Measurements from ENCODE around the gene LRRC49.

LRRC49 gene

DNA sequence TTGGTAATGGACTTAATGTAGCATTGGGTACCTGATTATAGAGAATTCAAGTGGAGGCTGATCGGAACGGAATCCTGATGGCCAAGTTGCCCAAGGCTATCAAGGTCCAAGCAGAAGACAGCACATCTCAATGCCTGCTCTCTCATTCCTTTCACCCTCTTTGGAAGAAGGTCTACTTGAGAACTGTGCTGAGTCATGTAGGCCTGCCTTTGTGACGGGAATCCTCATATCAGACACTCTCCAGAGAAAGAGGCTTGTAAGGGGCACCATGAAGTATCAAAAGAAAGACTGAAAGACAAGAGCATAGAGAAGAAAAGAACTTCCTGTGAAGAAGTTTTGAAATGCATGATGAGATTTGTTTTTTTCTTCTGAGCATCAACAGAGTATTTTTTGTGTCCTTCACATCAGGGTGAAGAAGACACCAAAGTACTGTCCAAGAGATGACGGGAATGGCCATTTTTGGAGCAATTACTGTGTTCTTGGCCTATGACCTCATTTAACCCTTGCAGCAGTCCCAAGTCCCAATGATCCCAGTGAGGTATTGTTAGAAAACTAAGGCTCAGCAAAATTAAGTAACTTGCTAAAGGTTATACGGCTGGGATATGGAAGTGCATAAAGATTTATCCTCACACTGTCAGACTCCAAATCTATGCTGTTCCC, 25.5 kb upstream of the LRRC49 start:
- no peaks in the 10 kb centered on the region for H3K27me3 ChIP-seq (ENCODE audit: insufficient read depth, low read length, poor library complexity, severe bottlenecking)
- peaks cover 16% of the 10 kb centered on the region for H3K4me1 ChIP-seq (ENCODE audit: insufficient read depth, low read length, poor library complexity, severe bottlenecking)
- no peaks in the 10 kb centered on the region for H3F3A ChIP-seq (ENCODE audit: low read depth)

DNA sequence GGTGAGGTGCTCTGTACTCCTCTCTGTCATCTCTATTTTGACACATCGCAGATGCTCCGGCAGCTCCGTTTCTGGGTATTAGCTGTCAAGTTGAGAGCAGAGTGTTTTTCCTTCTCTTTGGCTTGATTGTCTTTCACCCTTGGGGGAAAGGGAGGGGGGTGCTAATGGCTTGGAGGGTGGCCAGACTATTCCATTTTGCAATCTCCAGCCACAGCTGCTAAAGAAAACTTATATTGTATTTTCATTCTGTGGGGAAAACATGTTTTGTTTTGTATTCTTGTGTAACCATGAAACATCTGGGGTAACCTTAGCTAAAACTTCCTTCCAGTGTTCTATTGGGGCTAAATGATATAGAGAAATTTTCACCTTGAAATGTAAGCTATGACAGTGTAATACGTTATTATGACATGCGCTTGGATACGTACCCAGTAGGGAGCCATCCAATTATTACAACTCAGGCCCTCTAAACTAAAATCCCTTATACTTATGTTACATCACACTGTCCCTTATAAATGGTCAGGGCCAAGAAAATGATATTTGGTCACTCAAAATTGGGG, 24.6 kb upstream of the LRRC49 start:
- Histone ChIP-seq H3K79me2 (ENCODE audit: insufficient read depth, low read length) (no peaks in the 10 kb centered on the region), H3K4me2 (ENCODE audit: low read depth, low read length, poor library complexity, severe bottlenecking) (no peak overlapping the region), H3K9me3 (ENCODE audit: insufficient read depth, low read depth, low read length) (no peaks in the 10 kb centered on the region), H2AFZ (ENCODE audit: low read length) (no peak overlapping the region), H3K27me3 (ENCODE audit: insufficient read depth, low read length, poor library complexity, severe bottlenecking) (no peaks in the 10 kb centered on the region), H3K4me1 (ENCODE audit: insufficient read depth, low read length, poor library complexity, severe bottlenecking) (peaks cover 16% of the 10 kb centered on the region), H3F3A (ENCODE audit: low read depth) (no peaks in the 10 kb centered on the region), H3K36me3 (ENCODE audit: insufficient read depth, low read length) (no peaks in the 10 kb centered on the region), H3K4me3 (ENCODE audit: low read length, poor library complexity, severe bottlenecking) (no peak overlapping the region), H3K9me2 (replicated peaks; ENCODE audit: low read depth, low read length) (no peaks in the 10 kb centered on the region), H3K9ac (ENCODE audit: low read depth, low read length, poor library complexity, severe bottlenecking) (no peak overlapping the region), H4K20me1 (ENCODE audit: insufficient read depth, low read length, poor library complexity, severe bottlenecking) (no peaks in the 10 kb centered on the region)
- TF ChIP-seq, protein P1, sequence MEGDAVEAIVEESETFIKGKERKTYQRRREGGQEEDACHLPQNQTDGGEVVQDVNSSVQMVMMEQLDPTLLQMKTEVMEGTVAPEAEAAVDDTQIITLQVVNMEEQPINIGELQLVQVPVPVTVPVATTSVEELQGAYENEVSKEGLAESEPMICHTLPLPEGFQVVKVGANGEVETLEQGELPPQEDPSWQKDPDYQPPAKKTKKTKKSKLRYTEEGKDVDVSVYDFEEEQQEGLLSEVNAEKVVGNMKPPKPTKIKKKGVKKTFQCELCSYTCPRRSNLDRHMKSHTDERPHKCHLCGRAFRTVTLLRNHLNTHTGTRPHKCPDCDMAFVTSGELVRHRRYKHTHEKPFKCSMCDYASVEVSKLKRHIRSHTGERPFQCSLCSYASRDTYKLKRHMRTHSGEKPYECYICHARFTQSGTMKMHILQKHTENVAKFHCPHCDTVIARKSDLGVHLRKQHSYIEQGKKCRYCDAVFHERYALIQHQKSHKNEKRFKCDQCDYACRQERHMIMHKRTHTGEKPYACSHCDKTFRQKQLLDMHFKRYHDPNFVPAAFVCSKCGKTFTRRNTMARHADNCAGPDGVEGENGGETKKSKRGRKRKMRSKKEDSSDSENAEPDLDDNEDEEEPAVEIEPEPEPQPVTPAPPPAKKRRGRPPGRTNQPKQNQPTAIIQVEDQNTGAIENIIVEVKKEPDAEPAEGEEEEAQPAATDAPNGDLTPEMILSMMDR (conservative IDR thresholded peaks at IDR 0.05; ENCODE audit: low read length), result no peak
- TF ChIP-seq EZH2phosphoT487 (IDR thresholded peaks at IDR 0.05; ENCODE audit: borderline replicate concordance), result no peak

More for the DNA sequence above, 25.5 kb upstream of the LRRC49 start:
- TF ChIP-seq EZH2phosphoT487 (IDR thresholded peaks at IDR 0.05; ENCODE audit: borderline replicate concordance), result no peak
- TF ChIP-seq, protein P1 (conservative IDR thresholded peaks at IDR 0.05; ENCODE audit: low read length), result no peak
- no peak overlapping the region for H2AFZ ChIP-seq (ENCODE audit: low read length)
- no peaks in the 10 kb centered on the region for H3K9me2 ChIP-seq (replicated peaks; ENCODE audit: low read depth, low read length)
- H3K9ac ChIP-seq (ENCODE audit: low read depth, low read length, poor library complexity, severe bottlenecking), result no peak overlapping the region
- H3K4me3 ChIP-seq (ENCODE audit: low read length, poor library complexity, severe bottlenecking), result no peak overlapping the region
- no peak overlapping the region for H3K4me2 ChIP-seq (ENCODE audit: low read depth, low read length, poor library complexity, severe bottlenecking)
- H3K9me3 ChIP-seq (ENCODE audit: insufficient read depth, low read depth, low read length), result no peaks in the 10 kb centered on the region
- H4K20me1 ChIP-seq (ENCODE audit: insufficient read depth, low read length, poor library complexity, severe bottlenecking), result no peaks in the 10 kb centered on the region
- no peaks in the 10 kb centered on the region for H3K36me3 ChIP-seq (ENCODE audit: insufficient read depth, low read length)
- no peaks in the 10 kb centered on the region for H3K79me2 ChIP-seq (ENCODE audit: insufficient read depth, low read length)

DNA sequence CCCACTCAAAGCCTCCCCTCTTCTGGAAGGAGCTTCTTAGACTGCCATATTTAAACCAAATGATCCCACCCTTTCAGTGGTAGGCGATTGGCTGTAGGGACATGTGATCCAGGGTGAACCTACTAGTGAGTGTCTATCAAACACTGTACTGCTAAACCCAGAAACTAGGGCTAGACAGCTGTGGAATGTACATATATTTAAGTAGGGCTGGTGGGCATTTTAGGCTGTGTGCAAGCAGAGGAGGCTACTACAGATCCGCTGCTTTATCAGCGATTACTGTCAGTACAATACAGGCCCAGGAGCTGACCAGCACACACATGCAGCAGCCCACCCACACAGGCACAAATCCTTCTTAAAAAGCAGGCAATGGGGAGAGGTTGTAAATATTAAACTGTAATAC, 23.3 kb upstream of the LRRC49 start:
- Histone ChIP-seq H3K9me3 (ENCODE audit: insufficient read depth, low read depth, low read length) (no peaks in the 10 kb centered on the region), H3K27me3 (ENCODE audit: insufficient read depth, low read length, poor library complexity, severe bottlenecking) (no peaks in the 10 kb centered on the region), H3K4me1 (ENCODE audit: insufficient read depth, low read length, poor library complexity, severe bottlenecking) (peaks cover 16% of the 10 kb centered on the region), H4K20me1 (ENCODE audit: insufficient read depth, low read length, poor library complexity, severe bottlenecking) (no peaks in the 10 kb centered on the region), H3K36me3 (ENCODE audit: insufficient read depth, low read length) (no peaks in the 10 kb centered on the region), H3K9ac (ENCODE audit: low read depth, low read length, poor library complexity, severe bottlenecking) (no peak overlapping the region), H3K79me2 (ENCODE audit: insufficient read depth, low read length) (no peaks in the 10 kb centered on the region), H2AFZ (ENCODE audit: low read length) (peak overlapping the region; percentile 56; the same call in 1 of the 2 replicates), H3K4me3 (ENCODE audit: low read length, poor library complexity, severe bottlenecking) (no peak overlapping the region), H3K4me2 (ENCODE audit: low read depth, low read length, poor library complexity, severe bottlenecking) (no peak overlapping the region), H3F3A (ENCODE audit: low read depth) (no peaks in the 10 kb centered on the region), H3K9me2 (replicated peaks; ENCODE audit: low read depth, low read length) (no peaks in the 10 kb centered on the region)
- TF ChIP-seq, protein P1 (conservative IDR thresholded peaks at IDR 0.05; ENCODE audit: low read length), result no peak
- no peak for TF ChIP-seq EZH2phosphoT487 (IDR thresholded peaks at IDR 0.05; ENCODE audit: borderline replicate concordance)

All from Loucy (cell line).